Placental pericyte (primary cell): Measurements from ENCODE around the gene VGLL3. TPM values are rescaled to one million over a fixed set of nuclear protein-coding genes. Genes with fewer than 3 reads are reported as not detected.

Source experiments
- total RNA-seq: library from RNA; depleted of rRNA; stranded (reverse); fragments of >200 nt; gene quantifications from 2 replicates; pipeline ENCODE4 v1.2.3, GENCODE V29; 2012

The VGLL3 gene
- total RNA-seq, result 27.6 and 85.9 TPM in 2 replicates

GRCh38 chr3:86990734-86991481 is at the start of gene VGLL3:
VGLL3 (minus strand) TSS chr3:86991149; CDS start chr3:86990743, 406 bp downstream.

Other genes starting within 250 kb of the VGLL3 start
- 27.4 and 32.8 TPM in 2 replicates for gene CHMP2B, start 236.2 kb upstream of the VGLL3 start, total RNA-seq